ENCODE results near the gene DUSP22. TPM values are rescaled to one million over a fixed set of nuclear protein-coding genes. Genes with fewer than 3 reads are reported as not detected.
"Not testable (repeated sequence)": the region's sequence is repeated elsewhere in the genome, so short reads cannot be mapped to it uniquely, and the experiment has no call there.

Gene DUSP22
- total and polyA plus RNA-seq, 2 experiments from 2014 or later = 12.8 to 36.8 TPM

DNA sequence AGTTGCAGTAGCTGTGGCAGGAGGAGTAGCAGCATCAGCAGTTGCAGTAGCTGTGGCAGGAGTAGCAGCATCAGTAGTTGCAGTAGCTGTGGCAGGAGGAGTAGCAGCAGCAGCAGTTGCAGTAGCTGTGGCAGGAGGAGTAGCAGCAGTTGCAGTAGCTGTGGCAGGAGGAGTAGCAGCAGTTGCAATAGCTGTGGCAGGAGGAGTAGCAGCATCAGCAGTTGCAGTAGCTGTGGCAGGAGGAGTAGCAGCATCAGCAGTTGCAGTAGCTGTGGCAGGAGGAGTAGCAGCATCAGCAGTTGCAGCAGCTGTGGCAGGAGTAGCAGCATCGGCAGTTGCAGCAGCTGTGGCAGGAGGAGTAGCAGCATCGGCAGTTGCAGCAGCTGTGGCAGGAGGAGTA, 79.6 kb downstream of the DUSP22 start:
- H3K27me3 Mint-ChIP-seq (ENCODE audit: insufficient read depth, low read depth, poor library complexity) = peaks cover 29% of the 10 kb centered on the region
- peaks cover 17% of the 10 kb centered on the region; the same call in 1 of the 2 replicates for H3K4me1 ChIP-seq (ENCODE audit: insufficient read depth)
- peaks cover 90% of the 10 kb centered on the region for H3K9me3 Mint-ChIP-seq
- H3K79me2 ChIP-seq (replicated peaks; ENCODE audit: insufficient read depth); H4K20me1 ChIP-seq (replicated peaks; ENCODE audit: insufficient read depth); H3F3A ChIP-seq (replicated peaks; ENCODE audit: low read depth); H3K4me3 ChIP-seq; H3K4me3 Mint-ChIP-seq; H3K9me2 ChIP-seq (ENCODE audit: insufficient read depth); DNase-seq (ENCODE audit: low spot score); H3K27ac ChIP-seq (ENCODE audit: low read depth); ATAC-seq; H3K27ac Mint-ChIP-seq; H3K27me3 ChIP-seq (ENCODE audit: insufficient read depth); H3K4me2 ChIP-seq; H2AFZ ChIP-seq: not testable (repeated sequence)
- peaks cover 21% of the 10 kb centered on the region for H3K36me3 ChIP-seq (ENCODE audit: insufficient read depth)
- H3K36me3 Mint-ChIP-seq (ENCODE audit: low read depth) = peaks cover 23% of the 10 kb centered on the region
- peaks cover 19% of the 10 kb centered on the region for H3K4me1 Mint-ChIP-seq

DNA sequence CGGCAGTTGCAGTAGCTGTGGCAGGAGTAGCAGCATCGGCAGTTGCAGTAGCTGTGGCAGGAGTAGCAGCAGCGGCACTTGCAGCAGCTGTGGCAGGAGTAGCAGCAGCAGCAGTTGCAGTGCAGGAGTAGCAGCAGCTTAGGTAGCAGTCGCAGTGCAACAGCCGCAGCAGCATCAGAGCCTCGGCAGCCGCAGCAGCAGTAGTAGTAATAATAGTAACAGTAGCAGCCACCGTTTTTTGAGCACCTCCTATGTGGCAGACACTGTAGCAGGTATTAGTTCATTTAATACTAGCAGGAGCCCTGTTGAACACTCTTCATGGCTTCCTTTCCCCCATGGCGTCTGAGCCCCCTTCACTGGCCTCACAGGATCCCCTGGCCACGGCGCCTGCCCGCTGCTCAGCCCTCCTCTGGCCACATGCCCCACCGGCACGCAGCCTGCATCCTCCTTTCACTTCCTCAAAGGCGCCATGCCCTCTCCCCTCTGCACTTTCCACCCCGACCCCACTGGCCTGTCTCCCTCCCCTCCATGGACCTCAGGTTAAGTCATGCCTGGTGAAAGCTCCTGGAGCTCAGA, 80.1 kb downstream of the DUSP22 start:
- no peaks in the 10 kb centered on the region for H3K27me3 ChIP-seq (ENCODE audit: insufficient read depth)
- H3K79me2 ChIP-seq (replicated peaks; ENCODE audit: insufficient read depth) = no peaks in the 10 kb centered on the region
- H3K4me2 ChIP-seq = no peak overlapping the region
- H3K4me3 ChIP-seq = no peak overlapping the region
- ATAC-seq (no peak), DNase-seq (ENCODE audit: low spot score) (no peak)
- Mint-ChIP-seq H3K27ac (no peak overlapping the region), H3K36me3 (ENCODE audit: low read depth) (peaks cover 26% of the 10 kb centered on the region), H3K4me1 (peaks cover 16% of the 10 kb centered on the region), H3K4me3 (no peak overlapping the region), H3K9me3 (peaks cover 90% of the 10 kb centered on the region), H3K27me3 (ENCODE audit: insufficient read depth, low read depth, poor library complexity) (peaks cover 26% of the 10 kb centered on the region)
- H3F3A ChIP-seq (replicated peaks; ENCODE audit: low read depth) = 0 out of 2 replicates have a peak, but pooled peaks cover 1% of the 10 kb centered on the region
- peaks cover 20% of the 10 kb centered on the region for H3K36me3 ChIP-seq (ENCODE audit: insufficient read depth)
- H2AFZ ChIP-seq = no peak overlapping the region
- TF ChIP-seq CREB1 (CRISPR knock-in tag; IDR thresholded peaks at IDR 0.05; ENCODE audit: low read depth) (no peak), POLR2AphosphoS5 (IDR thresholded peaks at IDR 0.05; ENCODE audit: low read depth) (no peak), JUNB (IDR thresholded peaks at IDR 0.05; ENCODE audit: unreplicated experiment) (no peak), EZH2 (IDR thresholded peaks at IDR 0.05; ENCODE audit: low read depth, unreplicated experiment) (no peak), STAT1 (IDR thresholded peaks at IDR 0.05; ENCODE audit: unreplicated experiment) (no peak), ZNF331 (CRISPR knock-in tag; IDR thresholded peaks at IDR 0.05; ENCODE audit: low read depth) (no peak), EZH2phosphoT487 (IDR thresholded peaks at IDR 0.05; ENCODE audit: unreplicated experiment) (no peak)
- TF ChIP-seq, protein P1, sequence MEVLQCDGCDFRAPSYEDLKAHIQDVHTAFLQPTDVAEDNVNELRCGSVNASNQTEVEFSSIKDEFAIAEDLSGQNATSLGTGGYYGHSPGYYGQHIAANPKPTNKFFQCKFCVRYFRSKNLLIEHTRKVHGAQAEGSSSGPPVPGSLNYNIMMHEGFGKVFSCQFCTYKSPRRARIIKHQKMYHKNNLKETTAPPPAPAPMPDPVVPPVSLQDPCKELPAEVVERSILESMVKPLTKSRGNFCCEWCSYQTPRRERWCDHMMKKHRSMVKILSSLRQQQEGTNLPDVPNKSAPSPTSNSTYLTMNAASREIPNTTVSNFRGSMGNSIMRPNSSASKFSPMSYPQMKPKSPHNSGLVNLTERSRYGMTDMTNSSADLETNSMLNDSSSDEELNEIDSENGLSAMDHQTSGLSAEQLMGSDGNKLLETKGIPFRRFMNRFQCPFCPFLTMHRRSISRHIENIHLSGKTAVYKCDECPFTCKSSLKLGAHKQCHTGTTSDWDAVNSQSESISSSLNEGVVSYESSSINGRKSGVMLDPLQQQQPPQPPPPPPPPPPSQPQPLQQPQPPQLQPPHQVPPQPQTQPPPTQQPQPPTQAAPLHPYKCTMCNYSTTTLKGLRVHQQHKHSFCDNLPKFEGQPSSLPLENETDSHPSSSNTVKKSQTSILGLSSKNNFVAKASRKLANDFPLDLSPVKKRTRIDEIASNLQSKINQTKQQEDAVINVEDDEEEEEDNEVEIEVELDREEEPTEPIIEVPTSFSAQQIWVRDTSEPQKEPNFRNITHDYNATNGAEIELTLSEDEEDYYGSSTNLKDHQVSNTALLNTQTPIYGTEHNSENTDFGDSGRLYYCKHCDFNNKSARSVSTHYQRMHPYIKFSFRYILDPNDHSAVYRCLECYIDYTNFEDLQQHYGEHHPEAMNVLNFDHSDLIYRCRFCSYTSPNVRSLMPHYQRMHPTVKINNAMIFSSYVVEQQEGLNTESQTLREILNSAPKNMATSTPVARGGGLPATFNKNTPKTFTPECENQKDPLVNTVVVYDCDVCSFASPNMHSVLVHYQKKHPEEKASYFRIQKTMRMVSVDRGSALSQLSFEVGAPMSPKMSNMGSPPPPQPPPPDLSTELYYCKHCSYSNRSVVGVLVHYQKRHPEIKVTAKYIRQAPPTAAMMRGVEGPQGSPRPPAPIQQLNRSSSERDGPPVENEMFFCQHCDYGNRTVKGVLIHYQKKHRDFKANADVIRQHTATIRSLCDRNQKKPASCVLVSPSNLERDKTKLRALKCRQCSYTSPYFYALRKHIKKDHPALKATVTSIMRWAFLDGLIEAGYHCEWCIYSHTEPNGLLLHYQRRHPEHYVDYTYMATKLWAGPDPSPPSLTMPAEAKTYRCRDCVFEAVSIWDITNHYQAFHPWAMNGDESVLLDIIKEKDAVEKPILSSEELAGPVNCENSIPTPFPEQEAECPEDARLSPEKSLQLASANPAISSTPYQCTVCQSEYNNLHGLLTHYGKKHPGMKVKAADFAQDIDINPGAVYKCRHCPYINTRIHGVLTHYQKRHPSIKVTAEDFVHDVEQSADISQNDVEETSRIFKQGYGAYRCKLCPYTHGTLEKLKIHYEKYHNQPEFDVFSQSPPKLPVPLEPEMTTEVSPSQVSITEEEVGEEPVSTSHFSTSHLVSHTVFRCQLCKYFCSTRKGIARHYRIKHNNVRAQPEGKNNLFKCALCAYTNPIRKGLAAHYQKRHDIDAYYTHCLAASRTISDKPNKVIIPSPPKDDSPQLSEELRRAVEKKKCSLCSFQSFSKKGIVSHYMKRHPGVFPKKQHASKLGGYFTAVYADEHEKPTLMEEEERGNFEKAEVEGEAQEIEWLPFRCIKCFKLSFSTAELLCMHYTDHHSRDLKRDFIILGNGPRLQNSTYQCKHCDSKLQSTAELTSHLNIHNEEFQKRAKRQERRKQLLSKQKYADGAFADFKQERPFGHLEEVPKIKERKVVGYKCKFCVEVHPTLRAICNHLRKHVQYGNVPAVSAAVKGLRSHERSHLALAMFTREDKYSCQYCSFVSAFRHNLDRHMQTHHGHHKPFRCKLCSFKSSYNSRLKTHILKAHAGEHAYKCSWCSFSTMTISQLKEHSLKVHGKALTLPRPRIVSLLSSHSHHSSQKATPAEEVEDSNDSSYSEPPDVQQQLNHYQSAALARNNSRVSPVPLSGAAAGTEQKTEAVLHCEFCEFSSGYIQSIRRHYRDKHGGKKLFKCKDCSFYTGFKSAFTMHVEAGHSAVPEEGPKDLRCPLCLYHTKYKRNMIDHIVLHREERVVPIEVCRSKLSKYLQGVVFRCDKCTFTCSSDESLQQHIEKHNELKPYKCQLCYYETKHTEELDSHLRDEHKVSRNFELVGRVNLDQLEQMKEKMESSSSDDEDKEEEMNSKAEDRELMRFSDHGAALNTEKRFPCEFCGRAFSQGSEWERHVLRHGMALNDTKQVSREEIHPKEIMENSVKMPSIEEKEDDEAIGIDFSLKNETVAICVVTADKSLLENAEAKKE (CRISPR knock-in tag; IDR thresholded peaks at IDR 0.05) = no peak
- TF ChIP-seq, protein P2, sequence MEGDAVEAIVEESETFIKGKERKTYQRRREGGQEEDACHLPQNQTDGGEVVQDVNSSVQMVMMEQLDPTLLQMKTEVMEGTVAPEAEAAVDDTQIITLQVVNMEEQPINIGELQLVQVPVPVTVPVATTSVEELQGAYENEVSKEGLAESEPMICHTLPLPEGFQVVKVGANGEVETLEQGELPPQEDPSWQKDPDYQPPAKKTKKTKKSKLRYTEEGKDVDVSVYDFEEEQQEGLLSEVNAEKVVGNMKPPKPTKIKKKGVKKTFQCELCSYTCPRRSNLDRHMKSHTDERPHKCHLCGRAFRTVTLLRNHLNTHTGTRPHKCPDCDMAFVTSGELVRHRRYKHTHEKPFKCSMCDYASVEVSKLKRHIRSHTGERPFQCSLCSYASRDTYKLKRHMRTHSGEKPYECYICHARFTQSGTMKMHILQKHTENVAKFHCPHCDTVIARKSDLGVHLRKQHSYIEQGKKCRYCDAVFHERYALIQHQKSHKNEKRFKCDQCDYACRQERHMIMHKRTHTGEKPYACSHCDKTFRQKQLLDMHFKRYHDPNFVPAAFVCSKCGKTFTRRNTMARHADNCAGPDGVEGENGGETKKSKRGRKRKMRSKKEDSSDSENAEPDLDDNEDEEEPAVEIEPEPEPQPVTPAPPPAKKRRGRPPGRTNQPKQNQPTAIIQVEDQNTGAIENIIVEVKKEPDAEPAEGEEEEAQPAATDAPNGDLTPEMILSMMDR (conservative IDR thresholded peaks at IDR 0.05; ENCODE audit: low read depth in 2 of 2) = no peak
- H4K20me1 ChIP-seq (replicated peaks; ENCODE audit: insufficient read depth) = no peaks in the 10 kb centered on the region
- peaks cover 14% of the 10 kb centered on the region; the same call in 1 of the 2 replicates for H3K4me1 ChIP-seq (ENCODE audit: insufficient read depth)
- H3K9me2 ChIP-seq (ENCODE audit: insufficient read depth) = 0 out of 2 replicates have a peak, but pooled peaks cover 3% of the 10 kb centered on the region
- H3K27ac ChIP-seq (ENCODE audit: low read depth) = no peak overlapping the region
